HepG2 (cell line): ENCODE data around the gene SERPINA3. TPM values are rescaled to one million over a fixed set of nuclear protein-coding genes. Genes with fewer than 3 reads are reported as not detected.
A peak's percentile ranks its signal among the peaks of the same experiment; 100 is the strongest.

ENCODE experiments used
- CSRNP1 ChIP-seq: sonication (generic); formaldehyde crosslinking; IDR thresholded peaks from 2 replicates; pipeline ENCODE4 v1.8.1; 2023; ENCODE audit warnings: mild to moderate bottlenecking, missing genetic modification reagents
- DMTF1 ChIP-seq: sonication (generic); formaldehyde crosslinking; IDR thresholded peaks from 2 replicates; pipeline ENCODE4 v1.4.0; 2020; ENCODE audit warnings: mild to moderate bottlenecking, missing genetic modification reagents
- KAT2B ChIP-seq: fragments of 150-350 bp; IDR thresholded peaks from 2 replicates; pipeline ENCODE4 v1.6.1; 2014; ENCODE audit warnings: low read depth, low read length, borderline replicate concordance
- NR1H2 ChIP-seq: sonication (generic); formaldehyde crosslinking; IDR thresholded peaks from 2 replicates; pipeline ENCODE4 v1.8.1; 2022; ENCODE audit warnings: low read depth, missing genetic modification reagents, borderline replicate concordance
- PHF5A ChIP-seq: IDR thresholded peaks from one replicate; pipeline ENCODE4 v1.6.1; 2018; ENCODE audit warnings: low read depth, missing genetic modification reagents; ENCODE audit not compliant: unreplicated experiment
- TFE3 ChIP-seq: IDR thresholded peaks from 2 replicates; pipeline ENCODE4 v1.6.1; 2016
- ZNF674 ChIP-seq: sonication (generic); formaldehyde crosslinking; IDR thresholded peaks from 2 replicates; pipeline ENCODE4 v1.5.0; 2020; ENCODE audit warnings: low read depth, mild to moderate bottlenecking, missing genetic modification reagents
- ZNF687 ChIP-seq: sonication (generic); formaldehyde crosslinking; IDR thresholded peaks from 2 replicates; pipeline ENCODE4 v1.5.1; 2020; ENCODE audit warnings: mild to moderate bottlenecking, missing genetic modification reagents, moderate library complexity
- ZNF883 ChIP-seq: sonication (generic); formaldehyde crosslinking; IDR thresholded peaks from 2 replicates; pipeline ENCODE4 v1.5.1; 2020; ENCODE audit warnings: mild to moderate bottlenecking, missing genetic modification reagents; ENCODE audit errors: not compliant biosample characterization
- ZSCAN31 ChIP-seq: sonication (generic); formaldehyde crosslinking; IDR thresholded peaks from 2 replicates; pipeline ENCODE4 v1.5.0; 2020; ENCODE audit warnings: low read depth, mild to moderate bottlenecking, missing genetic modification reagents
- polyA plus RNA-seq, 8 experiments: library from polyadenylated mRNA; depleted of rRNA in 3 of 8; stranded (reverse) in 7 of 8; unstranded in 1 of 8; fragments of >200 nt; fragmentation: Illumina TruSeq in 4 of 8; extraction: Trizol in 4 of 8; gene quantifications; 2 replicates each; pipeline versions ENCODE4 v1.2.1 to v1.2.3, GENCODE V29; 2011 to 2016; ENCODE audit warnings: low read depth in 4 of 8, missing spikeins in 1 of 8, mixed read lengths in 1 of 8; ENCODE audit not compliant: insufficient read depth in 1 of 8
- total RNA-seq, 5 experiments: library from RNA; depleted of rRNA; stranded (reverse); fragments of >200 nt; fragmentation: Illumina TruSeq; extraction: Trizol; gene quantifications; 2 replicates each; pipeline ENCODE4 v1.2.3, GENCODE V29; 2016; ENCODE audit warnings: low read depth in 1 of 5
- TF ChIP-seq, protein P1 (sequence below): sonication (generic); formaldehyde crosslinking; IDR thresholded peaks from 2 replicates; pipeline ENCODE4 v1.5.0; 2020; ENCODE audit warnings: missing genetic modification reagents, mild to moderate bottlenecking, borderline replicate concordance
- TF ChIP-seq, protein P2 (sequence below): sonication (generic); formaldehyde crosslinking; IDR thresholded peaks from 2 replicates; pipeline ENCODE4 v1.9.0; 2021; ENCODE audit warnings: missing genetic modification reagents, borderline replicate concordance
- TF ChIP-seq, protein P3 (sequence below): sonication (generic); formaldehyde crosslinking; IDR thresholded peaks from 2 replicates; pipeline ENCODE4 v1.4.0; 2020; ENCODE audit warnings: low read depth, mild to moderate bottlenecking, missing genetic modification reagents

The SERPINA3 gene
- total and polyA plus RNA-seq, 2 of the 13 experiments (the other 11 are each of a cell fraction or from before 2014, with no cell fraction given), result 825 to 2,200 TPM

GRCh38 chr14:94581127-94581999, 30.8 kb upstream of the SERPINA3 start, which contains the start of gene SERPINA5 (continued):
- TF ChIP-seq ZNF687 (CRISPR knock-in tag), result peak; percentile 100
- TF ChIP-seq DMTF1 (CRISPR knock-in tag), result no peak
- peak; percentile 79 for TF ChIP-seq CSRNP1 (CRISPR knock-in tag)
- TF ChIP-seq, protein P1, sequence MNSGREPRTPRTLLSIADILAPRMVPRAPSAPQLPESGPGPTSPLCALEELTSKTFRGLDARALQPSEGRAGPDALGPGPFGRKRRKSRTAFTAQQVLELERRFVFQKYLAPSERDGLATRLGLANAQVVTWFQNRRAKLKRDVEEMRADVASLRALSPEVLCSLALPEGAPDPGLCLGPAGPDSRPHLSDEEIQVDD (CRISPR knock-in tag), result peak; percentile 73; the same call in 1 of the 2 replicates
- TF ChIP-seq NR1H2 (CRISPR knock-in tag), result no peak
- TF ChIP-seq, protein P2, sequence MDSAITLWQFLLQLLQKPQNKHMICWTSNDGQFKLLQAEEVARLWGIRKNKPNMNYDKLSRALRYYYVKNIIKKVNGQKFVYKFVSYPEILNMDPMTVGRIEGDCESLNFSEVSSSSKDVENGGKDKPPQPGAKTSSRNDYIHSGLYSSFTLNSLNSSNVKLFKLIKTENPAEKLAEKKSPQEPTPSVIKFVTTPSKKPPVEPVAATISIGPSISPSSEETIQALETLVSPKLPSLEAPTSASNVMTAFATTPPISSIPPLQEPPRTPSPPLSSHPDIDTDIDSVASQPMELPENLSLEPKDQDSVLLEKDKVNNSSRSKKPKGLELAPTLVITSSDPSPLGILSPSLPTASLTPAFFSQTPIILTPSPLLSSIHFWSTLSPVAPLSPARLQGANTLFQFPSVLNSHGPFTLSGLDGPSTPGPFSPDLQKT, result no peak
- no peak for TF ChIP-seq TFE3 (CRISPR knock-in tag)
- TF ChIP-seq KAT2B, result no peak
- TF ChIP-seq, protein P3, sequence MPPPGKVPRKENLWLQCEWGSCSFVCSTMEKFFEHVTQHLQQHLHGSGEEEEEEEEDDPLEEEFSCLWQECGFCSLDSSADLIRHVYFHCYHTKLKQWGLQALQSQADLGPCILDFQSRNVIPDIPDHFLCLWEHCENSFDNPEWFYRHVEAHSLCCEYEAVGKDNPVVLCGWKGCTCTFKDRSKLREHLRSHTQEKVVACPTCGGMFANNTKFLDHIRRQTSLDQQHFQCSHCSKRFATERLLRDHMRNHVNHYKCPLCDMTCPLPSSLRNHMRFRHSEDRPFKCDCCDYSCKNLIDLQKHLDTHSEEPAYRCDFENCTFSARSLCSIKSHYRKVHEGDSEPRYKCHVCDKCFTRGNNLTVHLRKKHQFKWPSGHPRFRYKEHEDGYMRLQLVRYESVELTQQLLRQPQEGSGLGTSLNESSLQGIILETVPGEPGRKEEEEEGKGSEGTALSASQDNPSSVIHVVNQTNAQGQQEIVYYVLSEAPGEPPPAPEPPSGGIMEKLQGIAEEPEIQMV, result no peak
- TF ChIP-seq ZNF674 (CRISPR knock-in tag), result no peak
- peak; percentile 73 for TF ChIP-seq ZNF883 (CRISPR knock-in tag)
- no peak for TF ChIP-seq ZSCAN31 (CRISPR knock-in tag)
- TF ChIP-seq PHF5A (CRISPR knock-in tag), result no peak
